Peyer's patch (tissue), 4 donors: ENCODE measurements around the gene MINDY4.

Experiments used
- CTCF ChIP-seq, 6 experiments: fragments of 450-650 bp in 4 of 6; fragments of 200-600 bp in 2 of 6; sonication (generic) in 1 of 6; IDR thresholded peaks; one replicate each; pipeline ENCODE4 v1.5.1; 2017 to 2019; ENCODE audit warnings: antibody characterized with exemption in 6 of 6, mild to moderate bottlenecking in 3 of 6, moderate library complexity in 1 of 6
- POLR2A ChIP-seq, 2 donors: fragments of 450-650 bp; IDR thresholded peaks; one replicate each; pipeline ENCODE4 v1.5.1; 2017; ENCODE audit warnings: antibody characterized with exemption in 2 of 2, mild to moderate bottlenecking in 2 of 2, moderate library complexity in 2 of 2

- TF ChIP-seq CTCF (IDR thresholded peaks at IDR 0.05) (no peak), POLR2A (IDR thresholded peaks at IDR 0.05) (no peak)
Observed at GRCh38 chr7:30852308-30852684, 81.1 kb downstream of the MINDY4 start.
